NCI-H1436 (cell line): ENCODE data around the gene GNA14.
"Not testable (repeated sequence)": the region's sequence is repeated elsewhere in the genome, so short reads cannot be mapped to it uniquely, and the experiment has no call there.

Experiments used
- DNase-seq: peaks from one replicate; lab custom pipeline; 2025; lab: John Stamatoyannopoulos, UW

GNA14 gene

GRCh38 chr9:77643871-77644270 lies 4.3 kb downstream of the GNA14 start:
- no peak for DNase-seq

GRCh38 chr9:77640741-77641580 lies 7.2 kb downstream of the GNA14 start:
- no peak for DNase-seq

- DNase-seq: no peak
Observed at GRCh38 chr9:77632652-77633051, 15.5 kb downstream of the GNA14 start.

GRCh38 chr9:77628864-77629263 lies 19.3 kb downstream of the GNA14 start:
- DNase-seq: not testable (repeated sequence)

GRCh38 chr9:77616191-77616590 lies 31.9 kb downstream of the GNA14 start:
- DNase-seq: no peak

GRCh38 chr9:77614645-77615044 lies 33.5 kb downstream of the GNA14 start:
- no peak for DNase-seq

GRCh38 chr9:77606526-77606925 lies 41.6 kb downstream of the GNA14 start:
- DNase-seq: no peak

- DNase-seq: no peak
Observed at GRCh38 chr9:77605449-77606220, 42.5 kb downstream of the GNA14 start.

- DNase-seq: no peak
Observed at GRCh38 chr9:77604316-77604715, 43.8 kb downstream of the GNA14 start.

- no peak for DNase-seq
Observed at GRCh38 chr9:77602852-77603251, 45.3 kb downstream of the GNA14 start.

GRCh38 chr9:77601476-77602099 lies 46.5 kb downstream of the GNA14 start:
- no peak for DNase-seq

GRCh38 chr9:77600810-77601209 lies 47.3 kb downstream of the GNA14 start:
- no peak for DNase-seq

GRCh38 chr9:77599492-77599891 lies 48.6 kb downstream of the GNA14 start:
- DNase-seq: no peak

GRCh38 chr9:77598991-77599390 lies 49.1 kb downstream of the GNA14 start:
- DNase-seq: no peak

GRCh38 chr9:77598524-77598923 lies 49.6 kb downstream of the GNA14 start:
- DNase-seq: no peak

- DNase-seq: no peak
Observed at GRCh38 chr9:77597057-77597456, 51.1 kb downstream of the GNA14 start.

- peak; percentile 60 for DNase-seq
Observed at GRCh38 chr9:77595426-77596095, 52.6 kb downstream of the GNA14 start.

GRCh38 chr9:77594963-77595362 lies 53.2 kb downstream of the GNA14 start:
- no peak for DNase-seq

- no peak for DNase-seq
Observed at GRCh38 chr9:77593528-77593927, 54.6 kb downstream of the GNA14 start.

GRCh38 chr9:77592476-77592875 lies 55.6 kb downstream of the GNA14 start:
- no peak for DNase-seq

- DNase-seq: peak; percentile 46
Observed at GRCh38 chr9:77589046-77589795, 58.9 kb downstream of the GNA14 start.
